ENCODE data around the gene METTL16.

DNA sequence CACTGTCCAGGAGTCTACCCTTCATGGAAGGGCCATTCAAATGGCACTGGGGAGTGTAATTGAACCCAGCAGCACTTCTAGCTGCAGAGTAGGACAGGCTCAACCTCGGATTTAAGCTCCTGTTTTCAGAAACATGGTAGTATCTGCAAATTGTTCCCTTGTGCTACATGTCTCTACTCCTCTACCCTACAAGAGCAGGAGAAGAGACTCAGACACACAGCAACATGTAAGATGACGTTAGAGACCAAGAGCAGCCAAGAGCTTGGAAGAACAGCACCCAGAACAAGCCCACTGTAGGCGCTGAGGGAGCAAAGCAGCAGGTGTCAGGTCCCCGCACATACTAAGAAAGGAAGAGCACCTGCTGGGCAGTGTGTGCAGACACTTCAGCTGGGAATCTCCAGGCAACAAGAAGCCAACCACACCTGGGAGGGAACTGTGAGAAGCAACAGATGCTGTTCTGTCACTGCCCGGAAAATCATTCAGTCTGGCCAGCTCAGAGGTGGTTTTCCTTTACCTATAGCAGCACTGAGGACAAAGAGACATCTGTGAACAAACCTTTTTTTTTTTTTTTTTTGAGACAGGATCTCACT lies 75.3 kb downstream of the METTL16 start:
- TF ChIP-seq POLR2A (IDR thresholded peaks at IDR 0.05) = no peak
- TF ChIP-seq POLR2AphosphoS5 (IDR thresholded peaks at IDR 0.05) = no peak
- TF ChIP-seq, protein P1, sequence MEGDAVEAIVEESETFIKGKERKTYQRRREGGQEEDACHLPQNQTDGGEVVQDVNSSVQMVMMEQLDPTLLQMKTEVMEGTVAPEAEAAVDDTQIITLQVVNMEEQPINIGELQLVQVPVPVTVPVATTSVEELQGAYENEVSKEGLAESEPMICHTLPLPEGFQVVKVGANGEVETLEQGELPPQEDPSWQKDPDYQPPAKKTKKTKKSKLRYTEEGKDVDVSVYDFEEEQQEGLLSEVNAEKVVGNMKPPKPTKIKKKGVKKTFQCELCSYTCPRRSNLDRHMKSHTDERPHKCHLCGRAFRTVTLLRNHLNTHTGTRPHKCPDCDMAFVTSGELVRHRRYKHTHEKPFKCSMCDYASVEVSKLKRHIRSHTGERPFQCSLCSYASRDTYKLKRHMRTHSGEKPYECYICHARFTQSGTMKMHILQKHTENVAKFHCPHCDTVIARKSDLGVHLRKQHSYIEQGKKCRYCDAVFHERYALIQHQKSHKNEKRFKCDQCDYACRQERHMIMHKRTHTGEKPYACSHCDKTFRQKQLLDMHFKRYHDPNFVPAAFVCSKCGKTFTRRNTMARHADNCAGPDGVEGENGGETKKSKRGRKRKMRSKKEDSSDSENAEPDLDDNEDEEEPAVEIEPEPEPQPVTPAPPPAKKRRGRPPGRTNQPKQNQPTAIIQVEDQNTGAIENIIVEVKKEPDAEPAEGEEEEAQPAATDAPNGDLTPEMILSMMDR (IDR thresholded peaks at IDR 0.05) = no peak
- TF ChIP-seq EP300 (IDR thresholded peaks at IDR 0.05) = no peak
